EL (cell line): ENCODE data around the gene PLCB4.
A peak's percentile ranks its signal among the peaks of the same experiment; 100 is the strongest.

Experiments used
- DNase-seq: peaks from one replicate; pipeline ENCODE4 v3.0.0-alpha.2; 2016

The PLCB4 gene

GRCh38 chr20:9109566-9109965, 40.7 kb downstream of the PLCB4 start:
- no peak for DNase-seq

GRCh38 chr20:9110365-9110764, 41.5 kb downstream of the PLCB4 start:
- no peak for DNase-seq

GRCh38 chr20:9110916-9111432, 42.1 kb downstream of the PLCB4 start:
- DNase-seq: no peak

GRCh38 chr20:9112541-9113515, 43.9 kb downstream of the PLCB4 start:
- DNase-seq: peak; percentile 78

DNA sequence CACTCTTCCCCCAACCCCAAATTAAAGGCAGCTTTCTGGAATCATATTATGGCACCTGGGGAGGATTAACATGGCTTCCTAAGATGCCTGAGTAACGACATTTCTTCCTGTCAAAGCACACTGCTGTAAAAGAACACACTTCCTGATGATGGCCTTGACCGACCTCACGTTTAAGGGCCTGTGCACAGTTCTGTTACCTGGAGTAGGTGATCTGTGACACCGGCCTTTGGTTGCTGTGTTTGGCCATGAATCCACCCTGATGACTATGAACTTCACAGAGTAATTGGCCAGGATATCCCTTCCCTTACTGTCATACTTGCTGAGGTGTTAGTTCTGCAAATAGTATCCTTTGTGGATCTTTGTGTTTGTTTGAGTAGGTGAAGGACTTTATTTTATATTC, 45.8 kb downstream of the PLCB4 start:
- DNase-seq: no peak

DNA sequence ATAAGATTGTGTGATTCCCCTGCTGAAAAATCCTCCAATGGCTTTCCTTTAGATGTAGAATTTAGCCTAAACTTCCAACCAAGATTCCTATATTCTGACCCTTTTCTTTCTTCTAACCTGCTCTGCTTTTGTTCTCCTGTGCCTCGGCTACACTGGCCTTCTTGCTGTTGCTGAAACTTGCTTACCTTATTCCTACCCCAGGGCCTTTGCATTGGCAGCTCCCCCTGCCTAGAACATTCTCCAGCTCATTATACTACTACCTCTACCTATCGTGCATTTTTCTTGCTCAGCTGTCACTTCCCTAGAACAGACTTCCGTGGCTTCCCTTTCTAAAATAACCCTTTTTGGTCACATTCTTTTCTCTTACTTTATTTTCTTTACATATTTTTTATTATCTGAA, 48.7 kb downstream of the PLCB4 start:
- no peak for DNase-seq

DNA sequence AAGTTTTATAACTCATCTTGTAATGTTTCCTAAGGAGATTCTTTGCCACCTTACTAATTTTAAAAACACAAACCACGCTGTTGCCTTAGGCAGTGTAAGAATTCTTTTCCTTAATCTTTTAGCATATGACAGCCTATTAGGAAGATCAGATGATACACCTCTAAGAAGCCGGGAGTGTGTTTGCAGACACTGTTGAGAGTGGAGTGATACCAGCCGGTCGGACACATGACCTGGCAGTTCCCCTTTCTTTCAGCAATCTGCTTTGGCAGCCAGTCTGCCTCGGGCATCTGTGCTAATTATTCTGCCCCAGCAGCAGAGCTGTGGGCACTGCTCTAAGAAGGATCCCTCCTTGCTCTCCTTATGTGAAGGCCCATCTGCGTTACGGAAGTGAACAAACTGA, 50.9 kb downstream of the PLCB4 start:
- DNase-seq: peak; percentile 65

GRCh38 chr20:9121211-9121610, 52.3 kb downstream of the PLCB4 start:
- DNase-seq: no peak

- no peak for DNase-seq
Observed at GRCh38 chr20:9122571-9122970, 53.7 kb downstream of the PLCB4 start.

DNA sequence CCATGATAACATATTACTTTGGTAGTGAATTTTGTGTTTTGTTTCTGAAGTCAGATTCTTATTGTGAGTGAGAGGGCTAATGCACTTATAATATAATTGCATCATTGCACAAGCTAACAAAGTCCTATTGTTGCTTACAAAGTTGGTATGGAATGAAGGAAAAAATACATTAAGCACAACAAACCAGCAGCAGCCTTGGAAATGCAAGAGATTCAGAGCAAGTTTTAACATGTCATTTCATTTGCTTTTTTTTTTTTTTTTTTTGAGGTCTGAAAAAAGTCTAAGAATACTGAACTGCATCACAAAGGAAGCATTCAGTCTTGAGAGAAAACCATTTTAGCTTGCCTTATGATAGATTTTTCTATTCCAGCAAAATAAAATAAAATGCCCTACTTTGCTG, 57.6 kb downstream of the PLCB4 start:
- no peak for DNase-seq

DNA sequence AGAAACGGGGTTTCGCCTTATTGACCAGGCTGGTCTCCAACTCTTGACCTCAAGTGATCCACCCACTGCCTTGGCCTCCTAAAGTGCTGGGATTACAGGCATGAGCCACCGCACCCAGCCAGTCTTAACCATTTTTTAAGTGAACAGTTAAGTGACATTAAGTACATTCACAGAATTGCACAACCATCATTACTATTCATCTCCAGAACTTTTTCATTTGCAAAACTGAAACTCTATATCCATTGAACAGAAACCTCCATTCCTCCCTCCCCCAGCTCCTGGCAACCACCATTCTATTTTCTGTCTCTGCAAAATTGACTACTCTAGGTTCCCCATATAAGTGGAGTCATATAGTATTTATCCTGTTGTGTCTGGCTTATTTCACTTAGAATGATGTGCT, 59.7 kb downstream of the PLCB4 start:
- DNase-seq: no peak

GRCh38 chr20:9129756-9130155, 60.9 kb downstream of the PLCB4 start:
- DNase-seq: no peak

GRCh38 chr20:9130521-9130920, 61.6 kb downstream of the PLCB4 start:
- DNase-seq: no peak

- no peak for DNase-seq
Observed at GRCh38 chr20:9131841-9132240, 63.0 kb downstream of the PLCB4 start.

DNA sequence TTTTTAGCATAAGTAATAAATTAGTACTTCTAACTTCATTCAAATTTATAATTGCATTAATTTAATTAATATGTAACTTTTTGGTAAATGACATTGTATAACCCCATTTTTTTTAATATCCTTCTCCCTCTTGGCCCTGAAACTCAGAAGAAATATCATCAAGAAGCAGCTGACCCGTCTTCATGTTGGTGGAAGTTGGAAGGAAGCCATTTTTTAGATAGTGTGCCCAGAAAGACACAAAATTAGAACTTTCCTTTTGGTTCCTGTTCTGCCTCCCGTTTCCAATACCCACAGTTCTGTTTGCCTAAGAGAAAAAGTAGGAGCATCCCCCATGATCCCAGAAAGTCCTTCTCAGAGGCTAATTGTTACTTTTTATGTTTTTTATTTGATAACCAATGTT, 65.5 kb downstream of the PLCB4 start:
- DNase-seq: no peak

DNA sequence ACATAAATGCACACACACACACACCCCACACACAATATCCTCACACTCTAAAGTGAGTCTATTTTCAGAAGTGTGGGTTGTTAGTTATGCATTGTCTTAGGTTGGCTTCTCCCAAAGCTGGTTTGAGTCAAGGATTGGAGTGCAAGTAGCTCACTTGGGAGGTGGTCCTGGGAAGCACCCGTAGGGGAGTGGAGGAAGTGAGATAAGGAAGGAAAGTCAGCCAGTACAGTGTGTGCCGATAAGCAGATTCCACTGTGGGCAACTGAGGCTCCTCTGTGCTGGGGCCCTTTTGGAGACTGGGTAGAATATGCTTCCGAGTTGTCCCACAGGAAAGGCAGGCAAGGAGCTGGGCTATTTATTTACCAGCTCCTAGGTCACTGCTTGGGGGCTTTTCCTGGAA, 67.2 kb downstream of the PLCB4 start:
- no peak for DNase-seq

- no peak for DNase-seq
Observed at GRCh38 chr20:9137001-9137400, 68.1 kb downstream of the PLCB4 start.

DNA sequence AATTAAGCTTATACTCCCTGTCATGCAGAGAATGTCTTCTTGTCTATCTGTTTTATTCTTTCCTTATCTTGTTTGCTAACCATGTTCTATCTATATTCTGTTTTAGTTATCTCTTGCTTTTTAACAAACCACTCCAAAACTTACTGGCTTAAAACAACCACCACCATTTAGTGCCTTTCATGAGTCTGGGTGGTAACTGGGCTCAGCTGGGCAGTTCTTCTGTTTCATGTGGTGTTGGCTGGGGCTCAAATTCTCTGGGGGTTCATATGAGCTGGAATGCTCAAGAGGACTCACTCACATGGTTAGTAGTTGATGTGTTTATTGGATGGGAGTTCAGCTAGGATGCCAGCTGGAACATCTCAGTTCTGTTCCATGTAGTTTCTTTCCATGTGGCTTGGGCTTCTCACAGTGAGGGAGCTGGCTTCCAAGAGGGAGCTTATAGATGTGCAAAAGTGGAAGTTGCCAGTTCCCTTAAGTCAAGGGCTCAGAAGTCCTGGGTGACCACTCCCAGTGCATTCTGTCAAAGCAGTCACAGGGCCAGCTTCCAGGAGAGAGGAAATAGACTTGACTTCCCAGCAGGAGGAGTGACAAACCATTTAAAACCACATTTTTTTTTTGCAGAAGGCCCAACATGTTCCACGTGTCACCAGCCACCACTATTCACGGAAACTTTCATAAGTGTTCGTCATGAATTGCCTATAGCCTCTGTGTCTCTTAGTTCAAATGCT, 70.4 kb downstream of the PLCB4 start:
- no peak for DNase-seq

- DNase-seq: no peak
Observed at GRCh38 chr20:9140162-9140760, 71.4 kb downstream of the PLCB4 start.

DNA sequence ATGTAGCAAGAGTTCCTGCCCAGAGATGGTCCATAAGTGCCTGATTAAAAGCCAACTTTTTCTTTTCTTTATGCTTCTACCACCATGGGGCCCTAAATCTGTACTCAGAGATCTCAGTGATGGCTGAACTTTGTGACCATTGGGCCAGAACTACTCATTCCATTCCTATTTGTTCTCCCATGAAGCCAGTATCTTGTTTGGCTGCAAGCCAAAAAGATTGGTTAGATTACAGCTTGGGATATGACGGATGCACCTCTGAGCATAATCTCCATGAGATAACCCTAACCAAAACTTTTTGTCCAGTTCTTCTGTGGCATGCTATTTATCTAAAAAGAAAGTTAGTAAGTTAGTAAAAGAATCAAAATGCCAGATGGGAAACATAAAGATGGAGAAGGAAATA, 72.2 kb downstream of the PLCB4 start:
- peak; percentile 9 for DNase-seq

DNA sequence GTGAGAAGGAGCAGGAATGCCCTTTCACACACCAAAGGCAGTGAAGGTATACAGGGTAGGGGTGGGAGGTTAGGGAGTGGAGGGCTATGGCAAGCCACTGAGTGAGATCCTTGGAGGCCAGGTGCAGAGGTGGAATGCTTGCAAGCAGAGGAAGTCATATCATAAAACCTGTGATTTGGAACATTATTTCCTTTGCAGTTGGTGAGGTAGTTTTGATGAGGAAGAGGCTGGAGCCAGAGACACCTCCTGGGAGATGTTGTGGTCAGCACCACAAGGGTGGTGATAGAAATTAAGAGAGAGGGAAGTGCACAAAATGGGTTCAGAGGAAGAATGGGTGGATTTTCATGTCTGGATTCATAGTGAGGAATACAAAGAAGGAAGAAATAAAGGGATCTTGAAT, 73.0 kb downstream of the PLCB4 start:
- no peak for DNase-seq

- no peak for DNase-seq
Observed at GRCh38 chr20:9142809-9143208, 73.9 kb downstream of the PLCB4 start.

GRCh38 chr20:9143926-9144325, 75.0 kb downstream of the PLCB4 start:
- no peak for DNase-seq

DNA sequence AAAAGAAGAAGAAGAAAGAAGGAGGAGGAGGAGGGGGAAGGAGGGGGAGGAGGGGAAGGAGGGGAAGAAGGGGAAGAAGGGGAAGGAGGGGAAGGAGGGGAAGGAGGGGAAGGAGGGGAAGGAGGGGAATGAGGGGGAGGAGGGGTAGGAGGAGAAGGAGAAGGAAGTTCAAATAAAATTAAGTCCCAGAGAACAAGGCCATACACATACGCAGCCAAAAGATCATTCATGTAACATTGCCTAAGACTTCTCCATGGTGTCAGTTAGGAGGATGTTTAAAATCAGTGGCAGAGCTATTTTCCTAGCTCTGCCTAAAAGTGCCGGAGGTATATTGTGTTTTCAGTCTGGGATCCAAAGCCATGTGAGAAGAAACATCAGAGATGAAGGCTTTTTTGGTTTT, 75.8 kb downstream of the PLCB4 start:
- DNase-seq: no peak
